Measurements from ENCODE around the gene TPR.
"Not testable (repeated sequence)": the region's sequence is repeated elsewhere in the genome, so short reads cannot be mapped to it uniquely, and the experiment has no call there.

TPR gene

DNA sequence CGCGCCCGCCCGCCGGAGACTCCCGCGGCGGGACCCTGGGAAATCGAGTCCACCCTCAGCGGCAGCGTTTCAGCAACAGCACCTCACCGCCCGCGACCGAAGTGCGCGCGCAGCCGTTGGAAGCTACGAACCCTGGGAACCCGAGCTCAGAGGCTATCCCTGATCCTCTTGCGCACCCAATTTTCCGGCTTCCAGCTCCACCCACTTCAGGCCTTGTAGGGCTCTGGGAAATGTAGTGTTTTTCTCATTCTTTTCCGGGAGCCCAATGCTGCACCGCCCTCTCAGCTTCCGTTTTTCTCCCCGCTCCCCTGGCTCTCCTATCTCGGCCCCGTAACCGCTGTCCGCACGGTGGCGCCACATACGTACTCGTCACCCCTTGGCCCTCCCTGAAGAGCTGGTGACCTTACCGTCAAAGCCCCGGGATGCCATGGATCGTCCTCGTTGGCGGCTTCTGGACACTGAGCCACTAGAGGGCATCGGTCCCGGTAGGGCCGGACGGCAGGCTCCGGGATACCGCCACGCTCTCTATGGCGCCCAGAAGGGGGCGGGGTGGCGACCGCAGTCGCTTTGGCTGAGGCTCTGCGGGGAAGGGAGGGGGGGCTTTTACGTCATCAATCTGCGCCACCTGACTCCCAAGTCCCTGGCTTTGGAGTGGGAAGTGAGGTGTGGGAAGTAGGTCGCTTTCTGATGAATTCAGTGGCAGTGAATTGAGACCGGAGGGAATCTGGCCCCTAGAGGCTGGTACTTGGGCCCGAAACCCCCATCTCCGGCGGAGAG lies at the start of gene TPR, which contains the start of gene ODR4:
Gene TPR, minus strand, starts transcription at position 102 of the 777 bp plus-strand sequence. CDS start 225 bp downstream, outside the sequence.
Gene ODR4, plus strand, starts transcription at position 687 of the 777 bp plus-strand sequence. CDS start 3,948 bp downstream, outside the sequence.
- DNase-seq: peak; percentile 98

- no peak for DNase-seq
These were observed 49.5 kb upstream of the TPR start for GRCh38 chr1:186424539-186424938.

DNA sequence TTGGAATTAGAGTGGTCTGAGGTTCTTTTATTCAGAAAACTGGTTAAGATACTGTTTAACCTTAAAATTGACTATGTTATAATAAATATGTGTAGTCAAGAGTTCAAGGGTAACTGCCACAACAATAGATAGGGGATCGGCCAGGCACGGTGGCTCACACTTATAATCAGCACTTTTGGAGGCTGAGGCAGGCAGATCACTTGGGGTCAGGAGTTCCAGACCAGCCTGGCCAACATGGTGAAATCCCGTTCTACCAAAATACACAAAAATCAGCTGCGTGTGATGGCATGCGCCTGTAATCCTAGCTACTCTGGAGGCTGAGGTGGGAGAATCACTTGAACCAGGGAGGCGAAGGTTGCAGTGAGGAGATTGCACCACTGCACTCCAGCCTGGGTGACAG lies 46.4 kb upstream of the TPR start:
- no peak for DNase-seq

DNA sequence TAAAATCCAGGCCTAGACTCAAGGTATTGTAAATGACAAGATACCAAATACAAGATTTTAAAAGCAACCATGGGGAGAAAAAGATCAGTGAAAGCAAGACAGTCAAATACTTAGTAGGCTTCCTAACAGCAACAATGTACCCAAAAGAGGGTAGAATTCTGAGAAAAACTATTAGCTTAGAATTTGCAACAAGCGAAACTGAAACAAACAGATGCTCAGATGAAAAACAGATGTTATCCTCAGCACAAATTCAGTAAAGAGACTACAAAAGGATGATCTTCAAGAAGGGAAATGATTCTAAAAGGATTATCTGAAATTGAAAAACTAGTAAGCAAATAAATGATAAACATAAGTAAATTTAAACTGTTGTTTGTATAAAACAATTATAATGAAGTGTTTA lies 45.9 kb upstream of the TPR start:
- DNase-seq: peak; percentile 37

DNA sequence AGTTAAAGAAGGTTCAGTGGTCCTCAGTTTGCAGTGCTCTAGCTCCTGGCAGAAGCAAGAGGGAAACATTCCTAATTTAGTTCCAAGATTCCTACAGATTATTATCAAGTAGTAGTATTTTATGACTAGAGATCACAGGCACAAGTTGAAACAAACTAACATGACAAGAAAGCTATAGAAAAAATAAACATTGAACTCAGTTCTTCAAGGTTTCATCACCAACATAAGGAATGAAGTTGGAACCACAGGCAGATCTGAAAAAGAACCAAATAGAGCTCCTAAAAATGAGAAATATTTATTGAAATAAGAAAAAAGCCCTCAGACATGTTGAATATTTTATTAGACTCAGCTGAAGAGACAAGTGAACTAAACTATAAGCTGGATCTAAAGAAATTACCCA lies 45.3 kb upstream of the TPR start:
- DNase-seq: no peak

- no peak for DNase-seq
These were observed 43.5 kb upstream of the TPR start for GRCh38 chr1:186418503-186418902.

GRCh38 chr1:186413319-186413718 lies 38.3 kb upstream of the TPR start:
- no peak for DNase-seq

- no peak for DNase-seq
These were observed 34.0 kb upstream of the TPR start for GRCh38 chr1:186409091-186409490.

DNA sequence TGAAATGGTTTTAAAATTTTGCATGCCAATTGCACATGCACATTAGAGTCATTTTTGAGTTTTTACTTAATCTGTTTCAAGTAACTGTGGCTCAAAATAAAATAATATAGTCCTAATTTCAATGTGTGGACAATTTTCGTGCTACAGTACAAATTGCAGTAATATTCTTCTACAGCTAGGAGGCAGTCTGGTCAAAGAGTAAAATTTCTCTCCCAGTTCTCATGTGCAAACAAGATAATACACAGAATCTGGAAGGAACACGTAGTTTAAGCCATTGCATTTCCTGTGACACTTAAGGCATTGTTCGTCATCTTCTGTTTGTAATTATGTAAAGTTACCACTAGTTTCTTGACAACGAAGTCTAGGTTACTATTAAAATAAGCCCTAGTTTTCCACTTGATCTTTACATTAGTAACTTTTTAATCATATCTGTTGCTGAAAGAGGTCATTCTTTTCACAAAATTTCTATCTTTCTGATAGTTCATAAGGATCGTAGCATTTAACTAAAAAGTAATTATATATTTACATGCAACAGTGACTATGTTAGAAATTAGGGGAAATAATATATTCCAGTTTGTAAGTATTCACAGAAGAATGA lies 29.5 kb upstream of the TPR start:
- DNase-seq: peak; percentile 67

GRCh38 chr1:186403632-186404031 lies 28.6 kb upstream of the TPR start:
- no peak for DNase-seq

DNA sequence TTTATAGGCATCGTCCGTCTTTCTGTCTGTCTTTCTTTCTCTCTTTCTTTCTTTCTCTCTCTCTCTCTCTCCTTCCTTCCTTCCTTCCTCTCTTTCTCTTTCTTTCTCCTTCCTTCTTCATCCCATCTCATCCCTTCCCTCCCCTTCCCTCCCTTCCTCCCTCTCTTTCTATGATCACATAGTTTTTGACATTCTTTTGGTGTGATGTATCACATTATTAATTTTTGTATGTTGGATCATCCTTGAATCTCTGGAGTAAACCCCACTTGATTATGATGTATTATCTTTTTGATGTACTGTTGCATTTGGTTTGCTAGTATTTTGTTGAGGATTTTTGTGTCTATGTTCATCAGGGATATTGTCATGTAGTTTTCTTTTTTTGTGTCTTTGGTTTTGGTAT lies 26.4 kb upstream of the TPR start:
- not testable (repeated sequence) for DNase-seq

- DNase-seq: not testable (repeated sequence)
These were observed 17.7 kb upstream of the TPR start for GRCh38 chr1:186392711-186393110.

DNA sequence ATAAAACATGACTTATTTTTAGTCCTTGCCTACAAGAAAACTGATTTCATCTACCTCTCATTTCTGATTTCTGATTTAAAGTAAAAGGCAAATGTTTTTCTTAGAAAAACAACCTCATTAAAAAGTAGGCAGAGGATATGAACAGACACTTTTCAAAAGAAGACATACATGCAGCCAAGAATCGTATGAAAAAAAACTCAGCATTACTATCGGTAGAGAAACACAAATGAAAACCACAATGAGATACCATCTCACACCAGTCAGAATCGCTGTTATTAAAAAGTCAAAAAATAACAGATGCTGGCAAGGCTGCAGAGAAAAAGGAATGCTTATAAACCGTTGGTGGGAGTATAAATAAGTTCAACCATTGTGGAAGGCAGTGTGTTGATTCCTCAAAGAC lies 16.8 kb upstream of the TPR start:
- no peak for DNase-seq

GRCh38 chr1:186390925-186391324 lies 15.9 kb upstream of the TPR start:
- no peak for DNase-seq

DNA sequence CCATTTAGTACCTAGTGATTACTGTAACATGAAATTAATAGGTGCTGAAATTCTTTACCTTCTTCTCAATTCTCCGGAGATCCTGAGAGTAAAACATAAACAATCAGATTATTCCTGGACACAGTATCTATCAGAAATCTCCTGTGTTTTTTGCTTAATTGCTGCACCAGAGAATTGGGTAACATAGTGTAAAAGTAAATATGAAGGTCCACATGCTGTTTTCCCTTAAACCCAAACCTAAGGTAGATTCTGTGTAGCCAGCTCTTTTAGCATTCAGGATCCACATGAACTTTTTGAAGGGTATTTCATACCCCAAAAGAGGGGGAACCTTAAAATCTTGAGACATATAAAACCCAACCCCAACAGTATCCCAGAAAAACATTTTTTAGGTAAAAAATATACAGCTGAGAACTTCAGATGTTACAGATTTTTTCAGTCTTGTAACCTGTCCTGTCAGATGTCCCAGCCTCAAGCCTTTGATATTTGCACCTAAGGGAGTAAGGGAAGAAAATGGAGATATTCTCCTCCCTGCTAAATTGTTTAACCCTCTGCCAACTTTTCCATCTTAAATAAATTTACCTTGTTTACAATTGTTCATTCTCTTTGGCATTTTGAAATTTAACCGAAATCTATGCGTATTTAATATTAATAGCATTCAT lies 11.8 kb upstream of the TPR start:
- DNase-seq: no peak

GRCh38 chr1:186375929-186376319 lies 871 bp upstream of the TPR start:
- DNase-seq: no peak

DNA sequence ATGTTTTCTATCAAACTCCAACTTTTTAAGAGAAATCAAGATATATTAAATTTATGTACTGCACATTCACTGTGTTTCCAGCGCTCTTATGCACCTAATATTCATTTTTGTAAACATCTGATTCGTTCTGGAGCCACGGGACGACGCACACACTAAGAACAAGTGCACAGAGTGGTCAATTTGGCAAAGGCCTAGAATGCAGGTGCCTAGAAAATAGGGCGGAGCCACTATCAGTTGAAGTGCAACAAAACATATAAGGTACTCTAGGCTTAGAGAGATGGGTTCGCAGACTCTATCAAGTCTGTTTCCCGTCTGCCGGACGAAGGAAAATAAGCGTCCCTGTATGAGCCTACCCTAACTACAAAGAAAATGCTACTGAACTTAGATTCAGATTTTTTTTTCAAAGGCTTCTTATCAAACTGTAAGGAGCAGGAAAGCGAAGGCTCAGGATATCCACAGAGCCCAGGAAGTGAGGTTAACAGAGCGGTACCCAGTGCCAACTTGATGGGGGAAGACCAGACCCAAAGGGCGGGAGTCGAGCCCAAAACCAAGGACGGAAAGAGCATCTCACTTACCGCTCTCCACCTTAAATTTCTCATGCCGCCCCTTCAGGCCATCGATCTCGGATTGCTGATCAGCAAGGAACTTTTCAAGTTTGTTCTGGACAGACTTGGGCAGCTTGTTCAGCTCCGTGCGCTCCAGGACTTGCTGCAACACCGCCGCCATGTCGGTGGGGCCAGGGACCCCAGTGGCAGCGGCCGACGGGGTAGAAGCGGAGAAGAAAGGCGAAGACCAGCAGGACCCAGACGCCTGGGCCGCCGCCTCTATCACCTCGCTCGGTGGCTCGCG lies 526 bp downstream of the TPR start:
- peak; percentile 58 for DNase-seq

GRCh38 chr1:186347837-186348691 lies 27.0 kb downstream of the TPR start:
- not testable (repeated sequence) for DNase-seq

DNA sequence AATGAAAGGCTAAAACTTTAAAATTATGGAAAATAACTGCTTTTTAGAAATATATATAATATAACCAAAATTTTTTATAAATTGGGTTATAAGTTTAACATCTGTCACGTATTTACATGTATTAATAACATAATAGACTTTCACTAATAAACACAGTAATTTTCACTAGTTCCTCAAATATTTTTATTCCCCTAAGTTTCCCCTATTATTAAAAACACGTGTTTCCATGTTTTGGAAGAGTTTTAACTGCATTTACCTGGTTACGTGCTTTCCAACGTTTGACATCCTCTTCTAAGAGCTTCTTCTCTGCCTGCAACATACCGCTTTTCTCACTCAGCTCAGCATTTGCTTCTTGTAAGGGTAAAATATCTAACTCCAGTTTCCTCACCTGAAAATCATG lies 34.3 kb downstream of the TPR start:
- DNase-seq: no peak

DNA sequence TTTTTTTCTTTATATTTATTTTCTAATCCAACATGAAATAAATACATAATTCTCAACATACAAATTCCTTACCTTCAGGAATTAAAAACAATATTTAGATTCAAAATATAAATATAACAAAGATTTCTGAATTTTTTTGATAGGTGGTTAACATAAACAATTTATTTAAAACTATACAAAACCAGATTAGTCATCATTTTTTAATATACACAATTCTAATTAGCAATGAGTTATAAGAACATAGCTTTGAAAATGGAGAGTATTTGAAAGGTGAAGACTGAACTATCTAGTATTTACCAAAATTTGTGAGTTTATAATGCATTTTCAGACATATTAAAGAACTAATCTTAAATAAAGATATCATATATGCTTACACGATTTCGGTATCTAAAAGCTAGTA lies 37.5 kb downstream of the TPR start:
- DNase-seq: no peak

DNA sequence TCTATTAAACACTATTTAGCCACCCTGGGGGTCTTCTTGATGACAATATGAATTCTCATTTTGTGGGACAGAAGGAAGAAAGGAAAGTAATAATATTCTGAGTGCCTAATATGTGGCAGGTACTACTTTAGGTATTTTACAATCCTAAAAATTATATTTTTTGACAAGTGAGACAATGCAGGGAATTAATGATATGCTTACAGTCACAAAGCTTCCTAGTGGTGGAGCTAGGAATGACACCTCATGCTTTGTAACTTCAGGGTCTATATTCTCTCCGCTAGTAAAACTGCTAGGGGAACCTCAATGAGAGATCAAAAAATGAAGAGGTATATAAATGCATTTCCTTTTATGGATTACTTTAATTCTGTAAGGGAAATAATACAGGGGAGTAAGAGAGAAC lies 44.3 kb downstream of the TPR start:
- no peak for DNase-seq

- no peak for DNase-seq
These were observed 47.7 kb downstream of the TPR start for GRCh38 chr1:186327331-186327730.
